Hematopoietic multipotent progenitor cell treated with erythropoietin and hydrocortisone succinate and interleukin-3 and kit ligand, for 15 days (in vitro differentiated cells): ENCODE results near the gene ROR1.

ENCODE experiments used
- DNase-seq: peaks from one replicate; pipeline ENCODE4 v3.0.0-alpha.2; 2015; ENCODE audit warnings: low spot score

ROR1 gene

GRCh38 chr1:63859480-63860275 is 85.9 kb downstream of the ROR1 start:
- DNase-seq = no peak

- no peak for DNase-seq
Measured at GRCh38 chr1:63861052-63861691, 87.4 kb downstream of the ROR1 start.

- no peak for DNase-seq
Measured at GRCh38 chr1:63863145-63863544, 89.3 kb downstream of the ROR1 start.

- DNase-seq = no peak
Measured at GRCh38 chr1:63864224-63864641, 90.4 kb downstream of the ROR1 start.

- DNase-seq = no peak
Measured at GRCh38 chr1:63865561-63865960, 91.7 kb downstream of the ROR1 start.

- DNase-seq = no peak
Measured at GRCh38 chr1:63866084-63866483, 92.3 kb downstream of the ROR1 start.

GRCh38 chr1:63867429-63868176 is 93.8 kb downstream of the ROR1 start:
- DNase-seq = no peak

GRCh38 chr1:63868268-63868781 is 94.5 kb downstream of the ROR1 start:
- no peak for DNase-seq

- DNase-seq = no peak
Measured at GRCh38 chr1:63870152-63870551, 96.3 kb downstream of the ROR1 start.

GRCh38 chr1:63871463-63871862 is 97.6 kb downstream of the ROR1 start:
- no peak for DNase-seq

- no peak for DNase-seq
Measured at GRCh38 chr1:63873751-63874150, 99.9 kb downstream of the ROR1 start.

GRCh38 chr1:63874278-63874880 is 100.6 kb downstream of the ROR1 start:
- DNase-seq = no peak

GRCh38 chr1:63875636-63876035 is 101.8 kb downstream of the ROR1 start:
- DNase-seq = no peak

- DNase-seq = no peak
Measured at GRCh38 chr1:63877021-63877767, 103.4 kb downstream of the ROR1 start.

GRCh38 chr1:63877816-63878215 is 104.0 kb downstream of the ROR1 start:
- DNase-seq = no peak

- DNase-seq = no peak
Measured at GRCh38 chr1:63878932-63879331, 105.1 kb downstream of the ROR1 start.

- DNase-seq = no peak
Measured at GRCh38 chr1:63880958-63881576, 107.2 kb downstream of the ROR1 start.

GRCh38 chr1:63882048-63882704 is 108.4 kb downstream of the ROR1 start:
- no peak for DNase-seq

- no peak for DNase-seq
Measured at GRCh38 chr1:63883494-63884235, 109.8 kb downstream of the ROR1 start.

GRCh38 chr1:63884486-63884885 is 110.7 kb downstream of the ROR1 start:
- DNase-seq = no peak
